ENCODE data around the gene MYO18A.

The MYO18A gene

GRCh38 chr17:29073045-29073444 lies 107.2 kb downstream of the MYO18A start:
- no peak for DNase-seq

GRCh38 chr17:29071303-29071702 lies 108.9 kb downstream of the MYO18A start:
- no peak for DNase-seq

GRCh38 chr17:29070781-29071180 lies 109.4 kb downstream of the MYO18A start:
- DNase-seq, result no peak

- DNase-seq, result no peak
Measured at GRCh38 chr17:29070308-29070707, 109.9 kb downstream of the MYO18A start.

- no peak for DNase-seq
Measured at GRCh38 chr17:29069526-29070041, 110.6 kb downstream of the MYO18A start.

GRCh38 chr17:29068818-29069217 lies 111.4 kb downstream of the MYO18A start:
- DNase-seq, result no peak

- DNase-seq, result no peak
Measured at GRCh38 chr17:29066606-29067005, 113.6 kb downstream of the MYO18A start.

GRCh38 chr17:29066047-29066446 lies 114.2 kb downstream of the MYO18A start:
- DNase-seq, result no peak

GRCh38 chr17:29063992-29064391 lies 116.2 kb downstream of the MYO18A start:
- no peak for DNase-seq

- no peak for DNase-seq
Measured at GRCh38 chr17:29062215-29062614, 118.0 kb downstream of the MYO18A start.

GRCh38 chr17:29061036-29061435 lies 119.2 kb downstream of the MYO18A start:
- DNase-seq, result no peak

GRCh38 chr17:29060475-29060874 lies 119.7 kb downstream of the MYO18A start:
- DNase-seq, result no peak

- DNase-seq, result no peak
Measured at GRCh38 chr17:29059281-29059680, 120.9 kb downstream of the MYO18A start.

- DNase-seq, result no peak
Measured at GRCh38 chr17:29058391-29058790, 121.8 kb downstream of the MYO18A start.

- no peak for DNase-seq
Measured at GRCh38 chr17:29057361-29057760, 122.8 kb downstream of the MYO18A start.

- DNase-seq, result no peak
Measured at GRCh38 chr17:29054835-29055234, 125.4 kb downstream of the MYO18A start.

- no peak for DNase-seq
Measured at GRCh38 chr17:29051731-29052130, 128.5 kb downstream of the MYO18A start.

- no peak for DNase-seq
Measured at GRCh38 chr17:29051194-29051593, 129.0 kb downstream of the MYO18A start.

- DNase-seq, result no peak
Measured at GRCh38 chr17:29050176-29050575, 130.0 kb downstream of the MYO18A start.

- DNase-seq, result no peak
Measured at GRCh38 chr17:29049541-29050145, 130.6 kb downstream of the MYO18A start.

GRCh38 chr17:29048440-29049368 lies 131.5 kb downstream of the MYO18A start:
- DNase-seq, result no peak

- no peak for DNase-seq
Measured at GRCh38 chr17:29046473-29046839, 133.7 kb downstream of the MYO18A start.

- DNase-seq, result no peak
Measured at GRCh38 chr17:29045734-29046472, 134.3 kb downstream of the MYO18A start.
